Inflammatory macrophage treated with lipopolysaccharide for 1 hour (primary cell): ENCODE measurements around the gene IFNAR1.
"Not testable (repeated sequence)": the region's sequence is repeated elsewhere in the genome, so short reads cannot be mapped to it uniquely, and the experiment has no call there.

ENCODE experiments used
- DNase-seq, 2 donors: peaks; one replicate each; pipeline ENCODE4 v3.0.0-alpha.2; 2020 to 2022

The IFNAR1 gene

GRCh38 chr21:33377221-33377920 is 52.6 kb downstream of the IFNAR1 start:
- DNase-seq = no peak

DNA sequence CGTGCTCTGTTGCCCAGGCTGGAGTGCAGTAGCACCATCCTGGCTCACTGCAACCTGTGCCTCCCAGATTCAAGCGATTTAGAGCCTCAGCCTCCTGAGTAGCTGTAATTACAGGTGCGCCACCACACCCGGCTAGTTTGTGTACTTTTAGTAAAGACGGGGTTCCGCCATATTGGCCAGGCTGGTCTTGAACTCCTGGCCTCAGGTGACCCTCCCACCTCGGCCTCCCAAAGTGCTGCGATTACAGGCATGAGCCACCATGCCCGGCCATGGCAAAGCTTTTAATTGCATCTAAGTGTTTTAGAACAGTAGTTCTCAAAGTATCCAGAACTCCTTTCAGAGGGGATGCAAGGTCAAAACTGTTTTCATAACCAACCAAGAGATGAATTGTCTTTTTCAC is 53.3 kb downstream of the IFNAR1 start:
- no peak for DNase-seq

GRCh38 chr21:33379934-33380333 is 55.2 kb downstream of the IFNAR1 start:
- DNase-seq = peak; percentile 86 to 92

GRCh38 chr21:33380483-33380998 is 55.8 kb downstream of the IFNAR1 start:
- DNase-seq = peak; percentile 98 to 100

DNA sequence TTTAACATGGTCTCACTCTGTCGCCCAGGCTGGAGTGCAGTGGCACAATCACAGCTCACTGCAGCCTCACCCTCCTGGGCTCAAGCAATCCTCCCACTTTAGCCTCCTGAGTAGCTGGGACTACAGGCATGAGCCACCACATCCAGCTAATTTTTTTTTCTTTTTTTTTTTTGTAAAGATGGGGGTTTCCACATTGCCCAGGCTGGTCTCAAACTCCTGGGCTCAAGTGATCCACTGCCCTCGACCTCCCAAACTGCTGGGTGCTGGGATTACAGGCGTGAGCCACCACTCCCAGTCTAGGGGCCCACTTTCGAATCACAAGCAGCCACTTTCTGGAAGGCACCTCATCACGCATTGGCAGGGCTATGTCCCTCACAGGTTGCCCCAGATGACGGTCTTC is 56.6 kb downstream of the IFNAR1 start:
- DNase-seq = not testable (repeated sequence)

GRCh38 chr21:33383056-33383888 is 58.5 kb downstream of the IFNAR1 start:
- peak; percentile 97 to 100 for DNase-seq

DNA sequence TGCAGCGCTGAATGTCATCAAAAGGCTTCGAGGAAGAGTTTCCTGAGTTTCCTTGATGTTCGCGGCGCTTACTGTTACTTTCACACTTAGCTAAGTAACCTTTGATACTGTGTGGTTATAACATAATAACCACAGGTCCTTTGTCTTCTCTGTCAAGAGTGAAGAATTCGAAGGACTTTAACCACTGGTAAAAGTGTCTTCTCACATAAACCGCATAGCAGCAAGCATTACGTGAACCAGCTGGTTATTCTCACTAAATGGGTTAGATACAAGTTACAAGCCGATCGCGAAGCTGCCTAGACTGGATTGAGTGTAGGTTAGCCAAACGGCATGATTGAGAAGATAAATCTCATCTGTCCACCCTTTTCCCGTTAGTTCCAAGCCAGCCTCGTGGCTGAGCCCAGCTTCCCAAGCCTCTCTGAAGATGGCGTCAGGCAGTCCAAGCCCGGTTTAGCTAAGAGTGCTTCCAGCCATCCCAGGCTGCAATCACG is 60.1 kb downstream of the IFNAR1 start:
- no peak for DNase-seq

- DNase-seq = no peak
Measured at GRCh38 chr21:33386222-33386784, 61.5 kb downstream of the IFNAR1 start.

DNA sequence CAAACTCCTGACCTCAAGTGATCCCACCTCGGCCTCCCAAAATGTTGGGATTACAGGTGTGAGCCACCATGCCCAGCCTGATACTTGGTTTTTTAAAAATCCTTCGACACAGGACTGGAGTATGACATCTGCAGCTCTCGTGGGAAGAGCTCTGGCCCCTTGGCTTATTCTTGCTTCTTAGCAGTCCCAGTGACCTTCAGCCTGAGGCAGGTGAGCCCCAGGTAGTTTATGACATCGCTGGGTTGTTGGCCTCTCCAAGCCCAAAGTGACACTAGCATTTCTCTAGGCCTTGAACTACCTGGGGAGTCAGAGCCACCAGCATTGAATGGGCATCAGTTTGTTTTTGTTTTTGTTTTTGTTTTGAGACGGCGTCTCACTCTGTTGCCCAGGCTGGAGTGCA is 62.5 kb downstream of the IFNAR1 start:
- DNase-seq = no peak

- peak; percentile 74 to 83 for DNase-seq
Measured at GRCh38 chr21:33388188-33388587, 63.4 kb downstream of the IFNAR1 start.

DNA sequence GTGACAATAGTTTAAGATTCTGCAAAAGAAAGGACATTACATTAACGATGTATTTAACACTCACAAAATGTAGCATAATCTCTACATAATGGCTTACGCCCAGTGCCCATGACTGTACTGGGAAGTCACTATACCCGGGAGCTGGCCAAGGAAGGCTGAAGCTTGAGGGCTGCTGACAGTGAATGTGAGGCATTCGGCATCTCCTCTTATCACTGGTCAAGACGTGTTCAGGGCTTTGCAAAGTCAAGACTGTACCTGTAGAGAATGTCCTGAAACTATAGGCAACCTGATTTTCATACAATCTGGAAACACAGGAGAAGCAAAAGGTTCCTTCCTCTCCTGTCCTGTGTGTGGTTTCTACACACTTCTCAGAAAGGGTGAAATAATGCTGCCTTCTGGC is 65.7 kb downstream of the IFNAR1 start:
- DNase-seq = no peak

DNA sequence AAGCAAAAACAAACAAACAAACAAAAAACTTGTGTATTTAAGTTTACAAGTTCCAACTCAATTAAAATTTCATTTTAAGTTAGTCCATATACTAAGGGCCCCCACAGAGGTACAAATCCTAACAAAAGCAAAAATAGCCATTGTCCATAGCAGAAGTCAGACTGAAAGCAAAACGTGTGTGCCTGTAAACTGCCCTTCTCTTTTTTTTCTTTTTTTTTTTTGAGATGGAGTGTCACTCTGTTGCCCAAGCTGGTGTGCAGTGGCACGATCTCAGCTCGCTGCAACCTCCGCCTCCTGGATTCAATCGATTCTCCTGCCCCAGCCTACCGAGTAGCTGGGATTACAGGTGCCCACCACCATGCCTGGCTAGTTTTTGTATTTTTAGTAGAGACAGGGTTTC is 66.9 kb downstream of the IFNAR1 start:
- DNase-seq = peak; percentile 45 to 59

DNA sequence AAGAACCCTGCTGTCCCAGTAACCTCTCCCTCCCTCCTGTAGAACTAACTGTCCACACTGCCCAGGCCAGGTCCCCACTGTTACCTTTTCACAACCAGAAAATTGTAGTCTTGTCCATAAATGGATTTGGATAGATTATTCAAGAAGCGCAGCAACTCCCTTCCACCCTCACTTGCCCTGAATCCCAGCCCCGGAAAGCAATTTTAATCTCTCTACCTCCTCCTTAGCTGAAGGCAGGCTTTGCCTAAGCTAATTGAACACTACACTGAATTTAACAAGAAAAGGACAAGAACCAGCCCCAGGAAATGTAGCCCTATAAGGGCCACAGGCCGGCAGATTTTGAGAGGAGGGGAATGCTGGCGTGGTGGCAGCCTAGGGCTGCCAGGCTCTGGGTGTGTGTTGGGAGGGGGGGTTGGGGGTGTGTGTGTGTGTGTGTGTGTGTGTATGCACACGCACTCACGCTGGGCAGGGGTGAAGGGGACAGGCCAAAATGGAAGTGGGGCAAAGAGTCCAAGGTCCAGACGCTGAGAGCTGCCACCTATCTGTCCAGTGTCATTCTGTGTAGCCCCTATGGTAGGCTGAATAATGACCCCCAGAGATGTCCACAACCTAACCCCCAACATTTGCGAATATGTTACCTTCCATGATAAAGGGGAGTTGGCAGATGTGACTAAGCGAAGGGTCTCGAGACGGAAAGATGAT is 67.7 kb downstream of the IFNAR1 start:
- DNase-seq = no peak

GRCh38 chr21:33393348-33393747 is 68.6 kb downstream of the IFNAR1 start:
- DNase-seq = no peak

DNA sequence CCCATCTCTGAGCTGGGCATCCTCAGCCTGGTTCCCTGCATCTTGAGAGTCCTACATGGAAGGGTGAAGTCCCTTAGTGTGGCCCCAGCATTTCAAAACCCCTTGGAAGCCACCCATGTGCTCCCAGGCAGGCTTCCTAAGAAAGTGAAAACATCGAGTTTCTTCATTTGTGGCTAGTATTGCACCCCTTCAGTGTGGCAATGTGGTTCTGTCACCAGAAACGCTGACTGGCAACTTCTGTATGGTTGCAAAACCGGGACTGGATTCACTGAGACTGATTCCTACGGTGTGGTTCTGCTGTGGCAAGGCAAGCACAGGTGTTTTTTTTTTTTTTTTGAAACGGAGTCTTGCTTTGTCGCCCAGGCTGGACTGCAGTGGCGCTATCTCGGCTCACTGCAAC is 69.5 kb downstream of the IFNAR1 start:
- peak; percentile 97 to 99 for DNase-seq

- DNase-seq = no peak
Measured at GRCh38 chr21:33395891-33396331, 71.1 kb downstream of the IFNAR1 start.

GRCh38 chr21:33396436-33396835 is 71.7 kb downstream of the IFNAR1 start:
- no peak for DNase-seq

- DNase-seq = peak; percentile 66 to 87
Measured at GRCh38 chr21:33396951-33397350, 72.2 kb downstream of the IFNAR1 start.

DNA sequence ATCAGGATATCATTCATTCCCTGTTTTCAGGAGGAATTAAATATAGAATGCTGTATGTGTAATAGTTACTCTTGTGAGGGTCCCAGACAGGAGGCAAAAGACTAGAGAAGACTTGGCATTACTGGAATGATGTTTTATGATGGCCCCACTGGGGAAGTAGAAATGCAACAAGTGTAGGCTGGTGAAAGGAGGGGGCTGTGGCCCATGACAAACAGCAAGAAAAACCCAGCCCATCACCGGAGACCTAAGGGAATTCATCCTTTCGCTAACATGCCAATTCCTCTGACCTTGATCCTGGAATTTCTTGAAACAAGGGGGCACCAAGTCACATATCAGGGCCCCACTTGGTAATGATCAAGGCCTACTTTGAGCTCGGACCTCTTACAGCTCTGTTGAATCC is 72.9 kb downstream of the IFNAR1 start:
- peak; percentile 44 to 70 for DNase-seq

DNA sequence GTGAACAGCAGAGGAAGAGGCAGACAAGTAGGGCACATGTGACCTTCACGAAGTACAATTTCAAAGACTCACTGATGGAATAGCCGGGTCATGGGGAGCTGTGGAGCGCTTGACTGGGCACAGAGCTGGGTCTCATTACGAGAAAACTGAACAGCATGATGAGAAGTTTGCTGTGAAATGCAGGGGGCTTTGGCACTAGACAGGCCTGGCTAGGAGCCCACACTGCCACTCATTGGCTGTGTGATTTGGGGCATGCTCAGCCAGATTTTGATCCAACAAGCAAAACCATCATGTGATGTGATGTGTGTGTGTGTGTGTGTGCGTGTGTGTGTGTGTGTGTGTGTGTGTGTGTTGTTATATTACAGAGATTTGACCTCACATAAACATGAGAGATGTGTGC is 73.6 kb downstream of the IFNAR1 start:
- DNase-seq = no peak

GRCh38 chr21:33401630-33401992 is 76.8 kb downstream of the IFNAR1 start:
- peak; percentile 60 to 70 for DNase-seq
